SU-DHL-6 (cell line): ENCODE results near the gene QSOX2.

Experiments
- H2AFZ ChIP-seq: fragments of 200-600 bp; sonication (generic); 2 replicates; pipeline ENCODE4 v1.6.1; 2014; ENCODE audit warnings: low read depth, mild to moderate bottlenecking, moderate library complexity, mixed read lengths, antibody characterized with exemption, low read length; ENCODE audit not compliant: severe bottlenecking
- H3F3A ChIP-seq: fragments of 200-600 bp; shearing (Covaris generic); 2 replicates; pipeline ENCODE4 v1.6.0; 2016; ENCODE audit warnings: antibody characterized with exemption, mild to moderate bottlenecking; ENCODE audit not compliant: insufficient read depth
- H3K27ac ChIP-seq: fragments of 200-600 bp; sonication (generic); 2 replicates; pipeline ENCODE4 v1.5.1; 2016; ENCODE audit warnings: low read depth, mild to moderate bottlenecking, low read length, moderate library complexity, mixed read lengths
- H3K27me3 ChIP-seq: fragments of 200-600 bp; sonication (generic), shearing (Covaris generic); 2 replicates; pipeline ENCODE4 v1.6.0; 2014; ENCODE audit warnings: mild to moderate bottlenecking, low read length
- H3K36me3 ChIP-seq: fragments of 200-600 bp; sonication (generic); 2 replicates; pipeline ENCODE4 v1.6.1; 2014; ENCODE audit warnings: mild to moderate bottlenecking, low read length, mixed read lengths
- H3K4me2 ChIP-seq: fragments of 300-600, 200-600 bp; shearing (Covaris generic), sonication (generic); 2 replicates; pipeline ENCODE4 v1.6.0; 2014; ENCODE audit warnings: low read length, low read depth, mild to moderate bottlenecking; ENCODE audit not compliant: poor library complexity, severe bottlenecking
- H3K4me3 ChIP-seq: fragments of 200-600 bp; sonication (generic); 2 replicates; pipeline ENCODE4 v1.5.1; 2014; ENCODE audit warnings: antibody characterized with exemption, low read length, mild to moderate bottlenecking, mixed read lengths; ENCODE audit not compliant: insufficient read depth, poor library complexity, severe bottlenecking
- H3K79me2 ChIP-seq: fragments of 200-600 bp; sonication (generic); 2 replicates; pipeline ENCODE4 v1.6.1; 2014; ENCODE audit warnings: mild to moderate bottlenecking, low read length, moderate library complexity; ENCODE audit not compliant: insufficient read depth
- H3K9ac ChIP-seq: fragments of 200-600 bp; sonication (generic); 2 replicates; pipeline ENCODE4 v1.7.0; 2014; ENCODE audit warnings: mild to moderate bottlenecking, low read length
- H3K9me2 ChIP-seq: fragments of 200-600 bp; sonication (generic); replicated peaks from 2 replicates; pipeline ENCODE4 v1.6.1; 2014; ENCODE audit warnings: low read length; ENCODE audit not compliant: insufficient read depth
- H3K9me3 ChIP-seq: fragments of 200-600 bp; sonication (generic); 2 replicates; pipeline ENCODE4 v1.6.1; 2014; ENCODE audit warnings: low read length, mixed read lengths; ENCODE audit not compliant: insufficient read depth
- H4K20me1 ChIP-seq: fragments of 200-600 bp; sonication (generic); 2 replicates; pipeline ENCODE4 v1.6.1; 2014; ENCODE audit warnings: low read depth, mild to moderate bottlenecking, antibody characterized with exemption, low read length, moderate library complexity, mixed read lengths
- EZH2phosphoT487 ChIP-seq: fragments of 200-600 bp; sonication (generic), shearing (Covaris generic); conservative IDR thresholded peaks from 2 replicates; pipeline ENCODE4 v1.6.1; 2018; ENCODE audit warnings: mild to moderate bottlenecking, antibody characterized with exemption, low read length, moderate library complexity, mixed read lengths
- TF ChIP-seq, protein P1 (sequence below): fragments of 200-600 bp; sonication (generic); IDR thresholded peaks from one replicate; pipeline ENCODE4 v1.5.1; 2017; ENCODE audit warnings: antibody characterized with exemption, mild to moderate bottlenecking, low read length, moderate library complexity; ENCODE audit not compliant: insufficient read depth, poor library complexity, severe bottlenecking

Gene QSOX2

DNA sequence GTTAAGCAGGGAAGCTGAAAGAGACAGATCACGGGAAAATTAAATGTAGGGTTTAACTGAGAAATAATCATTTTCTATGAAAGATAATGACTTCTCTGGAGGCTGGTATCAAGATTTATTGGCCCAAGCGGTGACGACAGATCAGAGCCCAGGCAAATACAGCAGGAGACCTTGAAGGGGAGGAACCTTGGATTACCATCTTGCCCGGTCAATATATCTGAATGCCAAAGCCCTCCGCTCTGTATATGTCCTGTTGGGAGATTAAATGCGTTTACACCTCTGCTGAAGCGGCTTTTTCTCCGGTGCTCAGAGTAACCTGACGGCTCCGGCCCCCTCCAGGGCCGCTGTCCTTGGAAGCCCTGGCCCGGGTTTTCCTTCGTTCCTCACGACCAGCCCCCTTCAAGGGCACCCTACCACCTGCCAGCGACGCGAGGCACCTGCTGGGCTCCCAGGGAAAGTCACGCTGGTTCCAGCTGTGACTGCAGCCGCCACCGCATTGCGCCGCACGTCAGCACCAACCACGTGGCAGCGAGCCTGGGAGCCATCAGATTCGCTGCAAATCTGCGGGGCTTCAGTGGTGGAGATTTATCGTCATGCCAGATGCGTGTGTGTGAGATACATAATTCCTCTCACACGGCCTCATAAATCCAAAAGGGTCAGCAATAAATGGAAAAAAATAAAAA lies 4.4 kb upstream of the QSOX2 start:
- Histone ChIP-seq H3K36me3 (no peaks in the 10 kb centered on the region), H3F3A (peaks cover 5% of the 10 kb centered on the region), H4K20me1 (no peaks in the 10 kb centered on the region), H2AFZ (no peak overlapping the region), H3K9ac (no peak overlapping the region), H3K9me2 (no peaks in the 10 kb centered on the region), H3K9me3 (no peaks in the 10 kb centered on the region), H3K4me3 (no peak overlapping the region), H3K4me2 (no peak overlapping the region), H3K27ac (no peak overlapping the region), H3K79me2 (peaks cover 2% of the 10 kb centered on the region; the same call in 1 of the 2 replicates), H3K27me3 (no peaks in the 10 kb centered on the region)
- TF ChIP-seq, protein P1, sequence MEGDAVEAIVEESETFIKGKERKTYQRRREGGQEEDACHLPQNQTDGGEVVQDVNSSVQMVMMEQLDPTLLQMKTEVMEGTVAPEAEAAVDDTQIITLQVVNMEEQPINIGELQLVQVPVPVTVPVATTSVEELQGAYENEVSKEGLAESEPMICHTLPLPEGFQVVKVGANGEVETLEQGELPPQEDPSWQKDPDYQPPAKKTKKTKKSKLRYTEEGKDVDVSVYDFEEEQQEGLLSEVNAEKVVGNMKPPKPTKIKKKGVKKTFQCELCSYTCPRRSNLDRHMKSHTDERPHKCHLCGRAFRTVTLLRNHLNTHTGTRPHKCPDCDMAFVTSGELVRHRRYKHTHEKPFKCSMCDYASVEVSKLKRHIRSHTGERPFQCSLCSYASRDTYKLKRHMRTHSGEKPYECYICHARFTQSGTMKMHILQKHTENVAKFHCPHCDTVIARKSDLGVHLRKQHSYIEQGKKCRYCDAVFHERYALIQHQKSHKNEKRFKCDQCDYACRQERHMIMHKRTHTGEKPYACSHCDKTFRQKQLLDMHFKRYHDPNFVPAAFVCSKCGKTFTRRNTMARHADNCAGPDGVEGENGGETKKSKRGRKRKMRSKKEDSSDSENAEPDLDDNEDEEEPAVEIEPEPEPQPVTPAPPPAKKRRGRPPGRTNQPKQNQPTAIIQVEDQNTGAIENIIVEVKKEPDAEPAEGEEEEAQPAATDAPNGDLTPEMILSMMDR: no peak
- TF ChIP-seq EZH2phosphoT487: no peak

DNA sequence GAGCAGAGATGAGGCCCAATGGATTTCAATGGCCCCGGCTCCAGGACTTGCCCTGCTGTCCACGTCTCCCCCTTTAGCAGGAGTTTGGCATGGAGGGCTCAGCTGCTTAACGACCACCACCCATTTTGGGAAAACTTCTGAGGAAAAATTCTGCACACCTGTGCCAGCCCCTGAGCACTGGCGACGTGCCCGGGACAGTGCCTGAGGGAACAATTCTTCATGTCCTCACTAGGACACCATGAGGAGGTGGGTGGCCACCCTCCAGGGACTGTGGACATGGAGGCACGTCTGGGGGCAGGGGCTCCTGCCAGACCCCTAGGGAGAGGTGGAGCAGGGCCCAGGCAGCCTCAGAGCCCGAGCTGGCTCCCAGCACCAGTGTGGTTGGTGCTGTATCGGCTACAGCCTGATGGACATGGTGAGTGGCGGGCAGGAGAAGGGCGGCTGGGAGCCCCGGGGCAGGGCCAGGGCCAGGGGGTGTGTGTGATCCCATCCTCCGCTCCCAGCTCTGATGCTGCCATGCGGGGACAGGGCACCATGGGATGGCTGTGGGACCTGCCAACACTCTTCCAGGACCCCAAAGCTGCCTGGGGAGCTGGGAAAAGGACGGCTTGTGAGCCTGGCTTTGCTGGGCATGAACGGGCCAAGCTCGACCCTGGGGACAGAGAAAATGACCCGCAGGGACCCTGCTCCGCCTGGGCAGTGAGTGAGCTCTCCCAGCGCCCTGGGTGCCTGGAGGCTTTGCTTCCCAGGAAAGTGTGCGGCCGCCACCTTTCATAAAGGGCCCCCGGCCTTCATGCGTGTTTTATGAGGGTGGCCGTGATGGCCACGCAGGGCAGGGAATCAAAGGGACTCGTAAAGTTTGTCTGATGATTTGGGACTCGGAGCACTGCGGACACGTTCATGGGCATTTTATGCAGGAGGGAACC lies 3.6 kb upstream of the QSOX2 start:
- no peaks in the 10 kb centered on the region for H3K9me2 ChIP-seq
- H3K9me3 ChIP-seq: no peaks in the 10 kb centered on the region
- no peaks in the 10 kb centered on the region for H3K36me3 ChIP-seq
- no peaks in the 10 kb centered on the region for H3K27me3 ChIP-seq
- peaks cover 13% of the 10 kb centered on the region for H3F3A ChIP-seq
- H3K79me2 ChIP-seq: peaks cover 10% of the 10 kb centered on the region
- H4K20me1 ChIP-seq: no peaks in the 10 kb centered on the region
- no peak overlapping the region for H3K4me3 ChIP-seq
- H2AFZ ChIP-seq: no peak overlapping the region
- no peak overlapping the region for H3K27ac ChIP-seq
- TF ChIP-seq EZH2phosphoT487: no peak
- TF ChIP-seq, protein P1: no peak
- no peak overlapping the region for H3K4me2 ChIP-seq
- no peak overlapping the region for H3K9ac ChIP-seq

DNA sequence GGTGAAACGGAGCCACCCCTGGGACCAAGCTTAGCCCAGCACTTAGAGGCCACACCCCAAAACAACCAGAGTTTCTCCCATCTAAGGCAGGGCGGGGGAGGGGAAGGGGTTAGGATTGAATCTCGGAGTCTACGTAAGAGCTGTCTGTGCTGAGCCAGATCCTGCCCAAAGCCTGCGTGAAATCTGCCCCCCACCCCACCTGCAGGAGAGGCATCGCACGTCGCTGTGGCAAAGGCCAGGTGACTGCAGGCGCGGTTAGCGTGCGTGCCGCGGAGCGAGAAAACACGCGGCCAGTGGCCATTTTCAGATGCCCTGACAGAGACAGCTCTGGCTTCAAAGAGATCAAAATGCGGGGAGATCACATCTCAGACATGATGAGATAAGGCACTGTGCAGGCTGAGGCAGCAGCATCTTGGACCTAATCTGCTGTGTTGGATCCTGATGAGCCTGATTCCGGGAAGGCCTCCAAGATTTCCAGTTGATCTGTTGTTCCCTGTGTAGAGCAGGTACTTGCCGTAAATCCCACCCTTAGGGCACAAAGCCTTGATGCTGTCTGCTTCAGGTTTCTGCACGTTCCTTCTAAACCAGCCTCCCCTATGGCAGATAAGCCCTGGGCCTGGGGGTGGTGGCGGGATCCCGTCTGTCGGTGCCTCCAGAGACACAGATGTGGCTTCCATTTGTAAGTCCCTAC lies 2.5 kb upstream of the QSOX2 start:
- Histone ChIP-seq H2AFZ (no peak overlapping the region), H3K9ac (no peak overlapping the region), H4K20me1 (no peaks in the 10 kb centered on the region), H3F3A (peaks cover 23% of the 10 kb centered on the region), H3K79me2 (peaks cover 21% of the 10 kb centered on the region), H3K4me2 (no peak overlapping the region), H3K9me3 (no peaks in the 10 kb centered on the region), H3K9me2 (no peaks in the 10 kb centered on the region), H3K36me3 (no peaks in the 10 kb centered on the region), H3K27ac (no peak overlapping the region), H3K27me3 (no peaks in the 10 kb centered on the region), H3K4me3 (no peak overlapping the region)
- no peak for TF ChIP-seq EZH2phosphoT487
- TF ChIP-seq, protein P1: no peak
